CD4-positive, alpha-beta T cell treated with Interleukin-15 for 1 hour (primary cell): ENCODE results near the gene PHAF1.
A peak's percentile ranks its signal among the peaks of the same experiment; 100 is the strongest.
"Not testable (repeated sequence)": the region's sequence is repeated elsewhere in the genome, so short reads cannot be mapped to it uniquely, and the experiment has no call there.

Source experiments
- DNase-seq: peaks from one replicate; pipeline ENCODE4 v3.0.0-alpha.2; 2020

The PHAF1 gene

GRCh38 chr16:67105881-67106280 is 3.9 kb upstream of the PHAF1 start:
- no peak for DNase-seq

- no peak for DNase-seq
Observed at GRCh38 chr16:67108489-67108888, 1.3 kb upstream of the PHAF1 start.

- no peak for DNase-seq
Observed at GRCh38 chr16:67108931-67109406, 772 bp upstream of the PHAF1 start.

- DNase-seq: no peak
Observed at GRCh38 chr16:67111951-67112444, 2.3 kb downstream of the PHAF1 start.

GRCh38 chr16:67112591-67113399 is 3.1 kb downstream of the PHAF1 start:
- DNase-seq: no peak

GRCh38 chr16:67114793-67115192 is 5.1 kb downstream of the PHAF1 start:
- no peak for DNase-seq

- DNase-seq: no peak
Observed at GRCh38 chr16:67115639-67116038, 5.9 kb downstream of the PHAF1 start.

GRCh38 chr16:67116388-67117311 is 6.9 kb downstream of the PHAF1 start:
- peak; percentile 28 for DNase-seq

- DNase-seq: no peak
Observed at GRCh38 chr16:67117716-67118115, 8.0 kb downstream of the PHAF1 start.

GRCh38 chr16:67120025-67120424 is 10.3 kb downstream of the PHAF1 start:
- DNase-seq: no peak

GRCh38 chr16:67122799-67123198 is 13.1 kb downstream of the PHAF1 start:
- DNase-seq: not testable (repeated sequence)

- no peak for DNase-seq
Observed at GRCh38 chr16:67128417-67128816, 18.7 kb downstream of the PHAF1 start.

- DNase-seq: no peak
Observed at GRCh38 chr16:67128887-67129286, 19.1 kb downstream of the PHAF1 start.

- DNase-seq: no peak
Observed at GRCh38 chr16:67129422-67129821, 19.7 kb downstream of the PHAF1 start.

- no peak for DNase-seq
Observed at GRCh38 chr16:67137605-67138004, 27.9 kb downstream of the PHAF1 start.

GRCh38 chr16:67141391-67141790 is 31.6 kb downstream of the PHAF1 start:
- DNase-seq: no peak

GRCh38 chr16:67142342-67142741 is 32.6 kb downstream of the PHAF1 start:
- no peak for DNase-seq

GRCh38 chr16:67144943-67145342 is 35.2 kb downstream of the PHAF1 start:
- no peak for DNase-seq

- DNase-seq: no peak
Observed at GRCh38 chr16:67145746-67146145, 36.0 kb downstream of the PHAF1 start.

- DNase-seq: peak; percentile 4
Observed at GRCh38 chr16:67146523-67147357, 37.0 kb downstream of the PHAF1 start.

- DNase-seq: peak; percentile 4
Observed at GRCh38 chr16:67147437-67148140, 37.8 kb downstream of the PHAF1 start.

- peak; percentile 4 for DNase-seq
Observed at GRCh38 chr16:67148221-67148620, 38.5 kb downstream of the PHAF1 start.
